ENCODE results near the gene BLACAT1.

DNA sequence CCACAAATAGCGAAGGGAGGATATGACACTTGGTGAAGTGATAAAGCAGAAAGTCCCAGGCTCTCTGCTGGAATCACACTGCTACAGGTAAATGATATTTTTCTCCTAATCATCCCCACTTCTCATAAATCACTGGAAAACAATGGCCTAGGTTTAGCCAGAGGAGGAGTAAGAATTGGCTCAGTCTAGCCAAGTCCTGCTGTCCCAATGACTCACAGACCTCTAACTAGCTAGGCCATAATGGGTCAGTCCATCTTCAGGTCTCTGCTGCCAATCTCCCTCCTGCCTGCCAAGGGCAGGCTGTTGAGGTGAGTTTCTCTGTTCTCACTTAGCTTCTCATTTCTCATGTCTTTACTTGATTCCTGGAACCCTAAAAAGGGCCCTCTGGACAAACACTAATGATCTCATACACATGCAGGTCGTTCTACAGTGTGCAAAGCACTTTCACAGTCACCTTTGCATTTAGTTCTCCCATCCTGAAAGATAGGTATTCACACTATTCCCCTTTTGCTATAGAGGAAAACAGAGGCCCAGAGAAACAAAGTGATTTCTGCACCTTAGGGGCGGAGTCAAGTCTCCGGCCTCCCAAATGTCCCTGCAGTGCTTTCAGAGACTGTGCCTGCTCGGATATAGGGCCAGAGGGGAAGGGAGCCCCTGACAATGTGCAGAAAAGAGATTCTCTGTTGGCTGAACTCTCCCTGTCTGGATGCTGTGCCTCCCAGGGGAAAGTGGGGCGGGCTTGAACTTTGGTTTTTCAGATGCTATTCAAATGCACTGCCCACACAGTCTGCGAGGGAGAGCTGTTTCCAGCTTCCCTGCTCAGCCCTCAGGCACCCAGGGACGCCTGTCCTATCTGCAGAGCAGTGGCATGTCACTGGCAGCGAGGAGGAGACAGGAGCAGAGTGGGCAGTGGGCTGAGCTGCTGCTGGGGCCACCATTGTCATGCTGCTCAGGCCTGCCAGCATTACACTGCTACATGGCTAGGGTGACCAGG is 44.7 kb upstream of the BLACAT1 start:
- TF ChIP-seq, protein P1, sequence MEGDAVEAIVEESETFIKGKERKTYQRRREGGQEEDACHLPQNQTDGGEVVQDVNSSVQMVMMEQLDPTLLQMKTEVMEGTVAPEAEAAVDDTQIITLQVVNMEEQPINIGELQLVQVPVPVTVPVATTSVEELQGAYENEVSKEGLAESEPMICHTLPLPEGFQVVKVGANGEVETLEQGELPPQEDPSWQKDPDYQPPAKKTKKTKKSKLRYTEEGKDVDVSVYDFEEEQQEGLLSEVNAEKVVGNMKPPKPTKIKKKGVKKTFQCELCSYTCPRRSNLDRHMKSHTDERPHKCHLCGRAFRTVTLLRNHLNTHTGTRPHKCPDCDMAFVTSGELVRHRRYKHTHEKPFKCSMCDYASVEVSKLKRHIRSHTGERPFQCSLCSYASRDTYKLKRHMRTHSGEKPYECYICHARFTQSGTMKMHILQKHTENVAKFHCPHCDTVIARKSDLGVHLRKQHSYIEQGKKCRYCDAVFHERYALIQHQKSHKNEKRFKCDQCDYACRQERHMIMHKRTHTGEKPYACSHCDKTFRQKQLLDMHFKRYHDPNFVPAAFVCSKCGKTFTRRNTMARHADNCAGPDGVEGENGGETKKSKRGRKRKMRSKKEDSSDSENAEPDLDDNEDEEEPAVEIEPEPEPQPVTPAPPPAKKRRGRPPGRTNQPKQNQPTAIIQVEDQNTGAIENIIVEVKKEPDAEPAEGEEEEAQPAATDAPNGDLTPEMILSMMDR (IDR thresholded peaks at IDR 0.05): no peak
- TF ChIP-seq ZFX (IDR thresholded peaks at IDR 0.05; ENCODE audit: borderline replicate concordance): no peak

Data from 22Rv1 (cell line).